IPS-NIHi7 (cell line): ENCODE measurements around the gene CCSER1.

Experiments used
- DNase-seq: peaks from one replicate; pipeline ENCODE4 v3.0.0; 2012; ENCODE audit warnings: mixed read lengths; ENCODE audit errors: extremely low spot score

Gene CCSER1

DNA sequence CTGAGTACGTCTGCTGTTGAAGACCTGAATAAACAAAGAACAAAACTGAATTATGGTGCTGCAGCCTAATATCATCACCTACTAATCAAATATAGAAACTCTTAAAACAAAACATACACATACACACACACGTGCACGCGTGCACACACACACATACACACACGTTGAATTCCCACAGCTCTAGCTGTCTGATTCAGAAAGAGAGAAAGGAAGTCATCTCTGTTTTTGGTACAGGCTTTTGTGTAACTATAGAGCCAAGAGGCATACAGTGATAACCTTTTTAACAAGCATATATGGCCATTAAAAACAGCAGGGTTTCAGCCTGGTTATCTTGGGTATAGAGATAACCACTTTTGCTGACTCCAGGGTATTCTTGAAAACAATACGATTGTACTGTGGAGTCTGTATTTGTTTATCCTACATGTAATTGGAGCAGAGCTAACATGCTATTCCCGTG, 823.2 kb downstream of the CCSER1 start:
- DNase-seq = no peak

DNA sequence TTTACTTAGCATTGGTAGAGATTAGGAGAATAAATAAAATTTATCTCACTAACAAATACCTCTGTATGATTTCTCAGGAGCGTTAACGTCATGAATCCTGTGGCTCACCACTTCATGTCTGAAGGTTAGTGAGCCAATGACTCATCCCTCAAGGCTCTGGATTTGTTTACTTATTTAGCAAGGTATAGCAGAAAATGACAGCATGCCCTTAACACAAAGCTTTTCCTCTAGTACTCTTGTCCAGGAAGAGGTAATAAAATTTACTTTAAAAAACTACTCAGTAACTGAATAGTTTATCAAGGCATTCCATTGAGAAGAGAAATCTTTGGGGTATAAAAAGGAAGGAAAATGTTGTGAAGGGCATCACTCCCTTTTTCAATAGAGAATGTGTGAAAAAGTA, 823.8 kb downstream of the CCSER1 start:
- DNase-seq = peak; percentile 14

- no peak for DNase-seq
These were observed 831.2 kb downstream of the CCSER1 start for GRCh38 chr4:90958256-90958895.

DNA sequence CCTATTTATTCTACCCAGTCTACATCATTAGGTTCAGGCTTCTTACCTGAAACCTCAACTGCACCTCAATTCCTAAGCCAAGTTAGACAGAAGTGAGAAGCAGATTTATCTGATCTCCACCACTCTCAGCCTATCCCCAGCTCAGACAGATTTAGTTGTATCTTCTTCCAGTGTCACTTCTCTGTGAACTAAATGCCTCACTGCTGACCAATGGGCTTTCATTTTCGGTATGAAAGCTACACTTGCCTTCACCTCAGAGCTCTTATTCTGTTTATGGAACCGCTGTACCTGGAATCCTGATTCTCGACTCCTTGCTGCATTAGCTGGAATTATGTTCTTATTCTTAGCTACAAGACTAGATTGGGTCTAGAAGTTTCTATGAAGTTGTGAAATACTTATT, 833.2 kb downstream of the CCSER1 start:
- DNase-seq = no peak

DNA sequence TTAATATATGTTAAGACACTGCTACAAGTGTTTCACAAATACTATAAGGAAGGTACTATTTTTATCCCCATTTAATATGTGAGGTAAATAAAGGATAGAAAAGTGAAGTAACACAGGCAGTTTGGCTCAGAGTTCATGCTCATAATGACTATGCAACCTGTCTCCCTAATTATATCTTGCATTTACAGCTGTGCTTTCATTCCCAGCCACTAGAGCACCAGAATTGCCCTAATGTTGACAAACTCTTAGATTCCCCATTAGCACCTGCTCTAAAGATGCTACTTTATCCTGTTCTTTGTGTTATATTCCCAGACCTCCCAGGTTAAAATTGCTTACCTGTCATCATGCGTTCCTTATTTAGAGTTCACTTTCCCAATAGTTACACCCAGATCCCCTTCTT, 833.6 kb downstream of the CCSER1 start:
- no peak for DNase-seq

DNA sequence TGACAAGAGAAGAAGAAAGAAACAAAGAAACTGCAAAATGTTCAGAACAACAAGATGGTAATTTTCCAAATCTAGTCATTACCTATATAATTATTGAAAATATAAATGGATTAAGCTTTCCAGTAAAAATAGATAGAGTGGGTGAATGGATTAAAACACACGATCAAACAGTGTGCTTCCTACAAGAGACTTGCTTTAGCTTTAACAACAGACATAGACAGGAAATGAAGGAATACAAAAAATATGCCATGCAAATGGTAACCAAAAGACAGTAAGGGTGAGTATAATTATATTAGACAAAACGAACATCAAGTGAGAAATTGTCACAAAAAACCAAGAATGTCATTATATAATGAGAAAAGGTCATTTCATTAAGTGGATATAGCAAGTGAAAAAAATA, 842.8 kb downstream of the CCSER1 start:
- DNase-seq = no peak

DNA sequence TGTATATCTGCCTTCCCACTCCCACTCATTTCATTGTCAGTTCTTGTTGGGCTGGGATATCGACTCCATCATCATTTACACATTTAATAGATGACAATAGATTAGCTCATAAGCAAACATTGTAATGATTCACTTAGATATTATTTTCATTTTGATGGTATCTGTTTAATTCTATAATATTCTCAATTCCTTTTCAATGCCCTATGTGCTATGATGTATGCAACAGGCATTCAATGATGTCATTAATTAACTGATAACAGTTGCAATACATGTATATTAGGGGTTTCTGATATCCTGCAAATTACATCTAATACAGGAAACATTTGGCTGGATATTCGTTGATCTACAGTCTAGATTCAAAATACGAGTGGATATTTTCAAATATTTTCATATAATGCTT, 850.5 kb downstream of the CCSER1 start:
- DNase-seq = no peak

GRCh38 chr4:90979556-90979955, 852.4 kb downstream of the CCSER1 start:
- DNase-seq = no peak

- DNase-seq = no peak
These were observed 855.6 kb downstream of the CCSER1 start for GRCh38 chr4:90982813-90983212.

GRCh38 chr4:90990284-90990683, 863.1 kb downstream of the CCSER1 start:
- no peak for DNase-seq

DNA sequence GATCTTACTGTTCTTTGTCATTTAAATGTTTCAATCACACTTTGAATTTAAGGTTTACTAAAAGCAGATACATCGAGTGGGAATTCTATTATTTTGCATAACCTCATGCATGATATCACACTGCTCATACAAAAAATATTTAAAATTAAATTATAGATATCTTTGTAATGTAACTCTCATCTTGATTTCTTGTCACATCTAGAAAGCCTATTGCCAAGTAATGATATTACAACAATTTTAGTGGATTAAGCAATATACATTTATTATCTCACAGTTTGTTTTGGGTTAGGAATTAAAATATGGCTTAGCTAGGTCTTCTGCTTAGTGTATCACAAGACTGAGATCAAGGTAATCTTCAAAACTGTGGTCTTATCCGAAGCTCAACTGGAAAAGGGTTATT, 865.0 kb downstream of the CCSER1 start:
- no peak for DNase-seq

DNA sequence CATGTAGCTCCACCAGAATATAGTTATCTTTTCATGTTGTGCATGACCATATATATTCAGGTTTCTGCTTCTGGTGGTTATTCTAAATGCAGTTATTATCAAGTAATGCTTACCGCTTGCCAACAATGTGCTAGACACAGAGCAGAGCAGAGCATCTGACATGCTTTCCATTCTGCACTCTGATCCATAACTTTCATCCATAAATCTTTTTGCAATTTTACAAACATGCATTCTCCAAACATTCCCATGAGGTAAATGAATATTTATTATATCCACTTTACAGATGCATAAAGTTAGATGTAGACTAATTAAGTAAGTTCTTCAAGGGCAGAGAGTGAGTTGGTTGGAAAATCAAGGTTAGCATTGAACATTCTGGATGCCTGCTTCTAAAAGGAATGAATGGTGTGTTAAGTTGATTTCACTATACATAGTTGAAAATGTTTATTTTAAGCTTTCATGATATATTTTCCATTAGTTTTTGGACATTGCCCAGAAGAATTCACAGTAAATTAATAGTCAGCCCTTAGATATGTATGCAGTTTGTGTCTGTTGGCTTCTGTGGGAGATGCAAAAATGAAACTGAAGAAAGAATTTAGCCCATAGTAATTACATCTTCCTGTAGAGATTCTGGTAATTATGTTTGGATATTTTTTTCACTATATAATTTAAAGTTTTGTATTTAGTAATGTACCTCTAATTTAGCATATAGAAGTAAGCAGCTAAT, 867.8 kb downstream of the CCSER1 start:
- DNase-seq = no peak

DNA sequence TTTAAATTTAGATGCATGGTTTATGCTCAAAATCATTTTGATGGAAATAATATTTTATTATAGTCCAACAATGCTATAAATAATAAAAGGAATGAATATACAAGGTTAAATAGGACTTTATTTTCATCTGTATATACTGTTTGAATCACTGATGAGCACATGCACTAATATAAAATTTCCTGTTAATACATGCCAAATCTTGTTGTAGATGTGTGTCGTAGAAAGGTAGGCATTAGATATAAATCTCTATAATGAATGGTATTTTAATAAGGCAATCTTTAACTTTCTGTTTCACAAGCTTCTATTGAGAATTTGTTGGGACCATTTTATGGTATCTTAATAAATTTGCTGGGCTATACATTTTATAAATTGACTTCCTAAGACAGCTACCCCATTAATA, 868.8 kb downstream of the CCSER1 start:
- DNase-seq = no peak

DNA sequence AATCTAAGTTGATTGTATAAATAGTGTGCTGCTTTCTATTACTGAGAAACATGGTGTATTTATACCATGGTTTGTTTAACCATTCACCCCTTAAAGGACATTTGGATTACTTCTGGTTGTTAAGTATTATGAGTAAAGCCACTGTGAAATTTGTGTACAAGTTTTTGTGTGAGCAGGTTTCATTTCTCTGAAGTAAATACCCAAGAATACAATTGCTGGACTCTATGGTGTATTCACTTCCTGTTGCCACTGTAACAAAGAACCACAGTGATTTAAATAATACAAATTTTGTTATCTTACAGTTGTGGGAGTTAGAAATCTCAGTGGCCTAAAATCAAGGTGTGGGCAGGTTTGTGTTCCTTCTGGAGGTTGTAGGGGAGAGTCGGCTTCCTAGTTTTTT, 869.6 kb downstream of the CCSER1 start:
- no peak for DNase-seq

- DNase-seq = no peak
These were observed 888.7 kb downstream of the CCSER1 start for GRCh38 chr4:91015861-91016260.

GRCh38 chr4:91019513-91019912, 892.3 kb downstream of the CCSER1 start:
- no peak for DNase-seq

DNA sequence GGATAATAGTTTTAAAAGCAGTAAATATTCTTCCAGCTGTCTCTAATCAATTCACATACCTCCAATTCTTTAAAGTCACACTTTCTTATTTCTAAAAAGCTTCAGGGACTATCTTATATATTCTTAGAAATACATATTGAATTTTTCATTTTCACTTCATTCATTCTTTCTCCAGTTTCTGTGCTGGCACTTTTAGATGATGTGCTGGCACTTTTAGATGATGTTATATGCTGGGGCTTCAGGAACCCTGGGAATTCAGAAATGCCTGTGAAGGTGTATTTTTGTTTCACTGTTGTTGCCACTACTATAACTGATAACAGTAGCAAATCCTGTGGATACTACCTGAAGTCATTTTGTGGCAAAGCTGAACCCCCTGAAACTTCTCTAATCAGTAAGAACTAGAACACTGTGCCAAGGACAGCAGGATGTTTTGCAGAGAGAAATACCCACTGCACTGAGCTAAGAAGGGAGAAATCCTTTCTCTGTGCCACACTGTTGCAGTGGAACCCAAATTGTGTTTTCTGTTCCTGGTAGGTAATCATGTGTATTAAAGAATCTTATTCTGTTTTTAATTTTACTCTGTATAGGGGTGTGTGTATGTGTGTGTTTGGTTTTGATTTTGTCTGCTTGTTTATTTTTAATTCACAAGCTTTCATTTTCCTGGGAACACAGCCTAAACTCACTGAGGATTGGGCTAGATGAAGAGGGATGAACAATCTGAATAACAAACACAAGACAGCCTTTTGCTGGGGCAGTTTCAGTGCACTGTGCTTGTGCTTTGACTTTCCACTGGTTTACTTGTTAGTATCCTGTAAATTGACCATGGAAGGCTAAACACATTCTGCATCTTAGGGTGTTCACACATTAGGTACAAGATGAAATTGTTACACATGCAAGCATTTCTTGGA, 898.3 kb downstream of the CCSER1 start:
- no peak for DNase-seq

DNA sequence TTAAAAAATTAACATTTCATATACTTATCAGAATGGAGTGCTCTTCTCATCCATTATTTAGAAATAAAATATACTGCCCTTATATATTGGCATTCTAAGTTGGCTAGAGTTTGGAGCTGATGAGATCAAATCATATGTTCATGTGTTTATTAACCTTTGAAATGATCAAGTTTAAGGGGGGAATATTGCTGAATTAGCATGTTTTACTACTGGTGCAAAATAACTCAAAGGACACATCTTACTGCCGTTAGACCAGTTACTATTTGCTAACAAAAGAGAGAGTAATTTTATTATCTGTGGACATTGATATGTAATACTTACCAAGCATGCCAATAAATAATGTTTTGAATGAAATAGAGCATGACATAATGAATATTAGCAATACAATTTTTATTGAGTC, 901.0 kb downstream of the CCSER1 start:
- no peak for DNase-seq

DNA sequence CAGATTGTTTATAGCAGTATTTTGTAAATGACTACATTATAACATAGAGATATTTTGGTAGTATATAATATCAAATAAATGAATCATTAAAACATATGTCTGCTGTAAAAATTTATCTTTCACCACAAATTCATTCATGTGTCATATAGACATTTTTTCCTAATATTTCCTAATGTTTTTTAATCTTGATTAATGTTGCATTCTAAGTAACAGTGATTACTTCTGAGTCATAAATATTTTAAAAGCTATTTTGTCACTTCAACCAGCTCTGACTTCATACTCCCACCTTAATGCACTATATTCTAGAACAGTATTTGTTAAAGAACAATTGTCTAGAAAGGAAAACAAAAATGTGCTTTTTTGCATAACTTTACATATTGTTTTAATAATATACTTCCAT, 904.6 kb downstream of the CCSER1 start:
- DNase-seq = no peak

DNA sequence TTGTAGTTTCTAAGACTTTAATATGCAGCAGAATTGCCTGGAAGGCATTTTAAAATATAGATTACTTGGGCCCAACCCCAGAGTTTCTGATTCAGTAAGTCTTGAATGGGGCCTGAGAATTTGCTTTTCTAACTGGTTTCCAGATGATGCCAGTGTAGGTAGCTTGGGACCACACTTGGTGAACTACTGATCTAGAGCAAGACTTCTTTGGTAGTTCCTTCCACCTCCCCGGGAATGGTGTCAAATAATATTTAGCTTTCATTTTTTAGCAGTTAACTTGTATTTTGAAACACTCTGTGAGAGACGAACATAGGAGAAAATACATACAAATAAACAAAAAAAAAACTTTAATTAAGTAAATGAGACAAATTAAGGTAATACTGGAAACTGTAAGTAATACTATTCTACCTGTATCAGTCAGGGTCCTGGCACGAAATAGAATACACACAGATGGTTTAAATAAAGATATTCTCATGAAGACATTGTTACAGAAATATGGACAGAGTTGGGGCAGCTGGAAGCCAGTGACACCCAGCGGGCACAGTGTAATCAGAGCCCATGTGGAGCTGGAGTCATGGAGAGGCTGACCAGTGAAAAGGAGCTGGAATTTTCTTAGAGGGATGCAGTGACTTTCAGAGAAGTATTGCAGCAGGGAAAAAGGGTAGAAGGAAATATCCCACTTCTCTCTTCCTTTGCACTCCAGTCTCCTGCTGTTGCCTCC, 905.7 kb downstream of the CCSER1 start:
- no peak for DNase-seq

DNA sequence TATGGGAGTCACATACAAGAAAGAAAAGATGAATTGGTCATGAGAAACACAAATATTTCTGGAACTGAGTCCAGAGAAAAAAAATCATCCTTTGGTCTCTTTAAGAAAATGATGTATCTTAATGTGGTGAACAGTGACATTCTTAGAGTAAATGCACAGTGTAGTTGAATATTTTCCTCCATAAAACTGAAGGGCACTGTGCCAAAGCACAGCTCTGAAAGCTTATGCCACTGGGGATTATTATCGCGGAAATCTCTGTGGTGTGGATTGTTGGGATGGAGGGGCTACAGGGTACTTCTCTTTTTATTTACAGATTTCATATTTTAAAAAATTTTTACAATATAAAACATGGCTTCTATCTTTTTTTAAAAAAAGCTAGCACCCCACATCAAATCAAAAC, 908.1 kb downstream of the CCSER1 start:
- DNase-seq = no peak

GRCh38 chr4:91037951-91038350, 910.8 kb downstream of the CCSER1 start:
- no peak for DNase-seq
